Measurements from ENCODE around the gene VAV2. TPM values are rescaled to one million over a fixed set of nuclear protein-coding genes. Genes with fewer than 3 reads are reported as not detected.

Gene VAV2
- polyA plus RNA-seq, 4 donors: 36.1 to 47.8 (median 36.3) TPM

DNA sequence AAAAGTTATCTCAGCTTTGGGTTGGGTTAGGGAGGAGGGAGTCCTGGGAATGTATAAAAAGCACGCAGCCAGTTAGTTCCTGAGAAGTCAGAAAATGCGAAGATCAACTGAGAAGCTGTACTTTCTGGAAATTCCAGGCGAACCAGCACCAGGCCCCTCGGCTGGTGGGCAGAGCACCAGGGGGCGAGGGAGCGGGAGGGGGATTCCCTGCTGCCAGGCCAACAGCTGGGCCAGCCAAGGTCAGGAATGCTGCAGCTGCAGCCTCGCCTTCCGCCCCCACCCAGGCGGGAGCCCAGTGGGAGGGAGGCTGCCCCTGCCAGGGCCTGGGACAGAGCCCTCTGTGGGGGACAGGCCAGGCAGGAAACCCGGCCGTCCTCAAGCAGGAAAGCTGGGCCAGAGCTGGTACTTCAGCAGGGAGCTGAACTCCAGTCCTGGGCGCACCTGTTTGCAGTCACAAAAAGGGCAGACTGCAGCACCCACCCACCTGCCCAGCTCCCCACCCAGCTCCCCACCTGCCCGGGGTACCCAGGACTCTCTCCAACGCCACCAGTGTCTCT, 35.5 kb downstream of the VAV2 start:
- no peak for DNase-seq (ENCODE audit: low read depth in 4 of 4, low spot score in 3 of 4)

DNA sequence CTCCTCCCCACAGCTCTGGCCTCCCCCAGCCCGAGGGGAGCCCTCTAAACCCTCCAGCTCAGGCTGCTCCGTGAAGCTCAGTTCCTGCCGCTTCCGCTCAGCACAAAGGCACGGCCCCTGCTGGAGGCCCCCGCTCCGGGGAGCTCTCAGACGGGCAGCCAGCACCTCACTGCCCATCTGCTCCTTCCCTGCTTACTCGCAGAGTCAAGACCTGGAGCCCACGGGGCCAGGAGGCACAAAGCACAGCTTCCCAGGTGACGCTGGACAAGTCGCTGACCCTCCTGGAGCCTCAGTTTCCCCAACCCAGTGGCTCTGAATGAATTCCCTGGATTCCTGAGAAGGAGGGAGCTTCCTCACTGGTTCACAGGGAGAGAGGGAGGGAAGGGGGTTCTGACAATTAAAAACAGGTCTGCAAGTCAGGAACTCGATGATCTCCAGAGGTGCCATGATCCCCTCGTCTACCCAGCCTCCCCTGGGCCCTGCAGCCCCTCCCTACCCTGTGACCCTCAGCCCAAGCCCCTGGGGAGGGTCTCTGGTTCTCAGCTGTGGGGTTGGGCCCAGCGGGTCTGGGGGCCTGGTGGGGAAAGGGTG, 36.2 kb downstream of the VAV2 start:
- no peak for DNase-seq (ENCODE audit: low read depth in 4 of 4, low spot score in 3 of 4)

DNA sequence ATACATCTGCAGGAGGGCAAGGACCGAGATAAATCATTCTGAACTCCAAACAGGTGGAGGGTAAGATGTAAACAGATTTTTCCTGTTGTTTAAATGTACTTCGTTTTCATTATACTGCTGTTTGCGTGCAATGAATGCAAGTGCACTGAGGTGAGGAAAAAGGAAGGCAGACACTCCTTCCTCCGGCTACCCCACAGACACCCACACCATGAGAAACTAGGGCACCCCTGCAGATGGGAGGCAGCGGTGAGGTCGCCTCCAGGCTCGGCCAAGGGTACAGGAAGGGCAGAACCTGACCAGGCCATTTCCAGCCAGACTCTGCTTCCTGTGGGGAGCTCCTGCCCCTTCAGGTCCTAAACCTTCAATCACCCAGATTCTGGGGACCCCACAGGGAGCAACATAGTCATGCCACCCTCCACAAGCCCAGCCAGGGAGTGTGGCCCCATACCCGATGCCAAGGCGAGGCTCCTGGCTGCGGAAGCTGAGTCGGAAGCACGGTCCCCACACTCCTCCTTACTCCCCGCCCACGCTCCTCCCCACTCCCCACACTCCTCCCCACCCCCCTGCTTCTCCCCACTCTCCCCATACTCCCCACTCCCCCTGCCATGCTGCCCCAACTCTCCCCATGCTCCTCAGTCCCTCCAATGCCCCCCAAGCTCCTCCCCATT, 37.1 kb downstream of the VAV2 start:
- no peak for DNase-seq (ENCODE audit: low read depth in 4 of 4, low spot score in 3 of 4)

DNA sequence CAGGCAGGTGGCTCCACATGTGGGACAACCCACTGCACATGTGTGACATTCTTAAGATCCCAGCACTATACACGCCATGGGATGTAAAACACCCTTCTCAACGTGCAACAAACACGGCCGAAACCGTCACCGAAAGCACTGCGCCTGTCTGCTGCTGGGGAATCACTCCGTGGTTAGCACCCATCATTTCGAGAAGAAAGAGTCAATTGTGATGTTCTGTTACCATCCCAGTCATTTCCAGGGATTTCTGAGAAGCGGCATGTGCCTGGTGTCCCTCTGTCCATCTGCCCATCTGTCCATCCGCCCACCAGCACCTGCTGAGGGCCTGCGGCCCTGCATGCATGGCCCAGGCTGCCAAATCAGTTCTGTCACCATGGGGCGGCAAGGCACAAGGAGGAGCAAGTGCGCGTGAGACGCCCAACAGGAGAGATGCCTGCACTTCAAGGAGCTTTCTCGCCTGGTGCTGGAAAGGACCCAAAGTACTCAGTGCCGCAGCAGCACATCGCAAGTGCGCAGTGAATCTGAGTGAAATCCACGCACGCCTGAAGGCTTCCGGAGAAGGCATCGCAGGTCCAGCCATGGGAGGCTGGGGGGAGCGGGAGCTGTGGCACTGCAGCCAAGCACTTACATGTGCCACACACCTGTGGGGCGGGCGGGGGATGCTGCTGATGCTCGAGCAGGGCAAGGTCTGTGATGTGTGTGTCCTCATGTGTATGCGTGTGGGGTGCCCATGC, 38.0 kb downstream of the VAV2 start:
- no peak for DNase-seq (ENCODE audit: low read depth in 4 of 4, low spot score in 3 of 4)

DNA sequence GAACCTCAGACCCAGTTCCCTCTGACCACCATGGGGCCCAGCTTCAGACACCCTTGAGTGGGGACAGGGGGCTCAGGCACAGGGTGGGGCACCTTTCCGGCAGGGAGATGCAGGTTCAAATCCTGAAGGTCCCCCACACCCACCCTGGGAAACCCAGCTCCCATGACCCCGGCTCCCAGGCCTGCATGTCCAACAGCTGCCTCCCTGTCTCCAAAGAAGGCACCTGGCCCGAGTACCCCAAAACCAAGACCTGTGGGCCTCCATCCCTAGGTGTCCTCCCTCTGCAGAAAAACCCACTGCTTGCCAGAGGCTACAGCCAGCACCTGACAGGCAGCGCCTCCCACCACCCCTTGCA, 38.5 kb downstream of the VAV2 start:
- DNase-seq (ENCODE audit: low read depth in 4 of 4, low spot score in 3 of 4): no peak

DNA sequence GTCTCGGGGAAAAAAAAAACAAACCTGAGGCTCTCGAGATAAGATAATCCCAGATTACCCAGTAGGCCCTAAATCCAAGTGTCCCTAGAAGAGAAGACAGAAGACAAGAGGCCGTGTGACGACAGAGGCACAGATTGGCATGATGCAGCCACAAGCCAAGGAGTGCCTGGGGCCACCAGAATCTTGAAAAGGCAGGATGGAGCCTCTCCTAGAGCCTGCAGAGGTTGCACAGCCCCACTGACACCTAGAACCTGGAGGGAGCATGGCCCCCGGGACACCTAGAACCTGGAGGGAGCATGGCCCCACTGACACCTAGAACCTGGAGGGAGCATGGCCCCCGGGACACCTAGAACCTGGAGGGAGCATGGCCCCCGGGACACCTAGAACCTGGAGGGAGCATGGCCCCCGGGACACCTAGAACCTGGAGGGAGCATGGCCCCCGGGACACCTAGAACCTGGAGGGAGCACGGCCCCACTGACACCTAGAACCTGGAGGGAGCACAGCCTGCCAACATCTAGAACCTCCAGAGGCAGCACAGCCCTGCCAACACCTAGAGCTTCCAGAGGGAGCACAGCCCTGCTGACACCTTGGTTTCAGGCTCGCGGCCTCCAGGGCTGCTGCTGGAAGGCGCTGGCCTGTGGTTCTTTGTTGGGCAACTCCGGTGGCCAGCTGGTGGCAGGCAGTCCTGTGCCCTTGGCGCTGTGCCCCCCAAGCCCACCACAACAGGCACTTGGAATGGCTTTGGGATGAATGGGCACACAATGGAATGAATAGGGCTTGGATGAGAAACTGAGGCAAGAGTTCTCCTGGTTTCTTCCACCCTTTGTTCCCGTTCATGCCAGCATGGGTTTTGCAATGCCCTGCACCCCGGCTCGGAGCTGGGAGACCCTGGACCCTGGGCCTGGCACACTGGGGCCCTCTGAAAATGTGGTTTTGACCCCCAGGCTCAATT, 39.2 kb downstream of the VAV2 start:
- DNase-seq (ENCODE audit: low read depth in 4 of 4, low spot score in 3 of 4): no peak

DNA sequence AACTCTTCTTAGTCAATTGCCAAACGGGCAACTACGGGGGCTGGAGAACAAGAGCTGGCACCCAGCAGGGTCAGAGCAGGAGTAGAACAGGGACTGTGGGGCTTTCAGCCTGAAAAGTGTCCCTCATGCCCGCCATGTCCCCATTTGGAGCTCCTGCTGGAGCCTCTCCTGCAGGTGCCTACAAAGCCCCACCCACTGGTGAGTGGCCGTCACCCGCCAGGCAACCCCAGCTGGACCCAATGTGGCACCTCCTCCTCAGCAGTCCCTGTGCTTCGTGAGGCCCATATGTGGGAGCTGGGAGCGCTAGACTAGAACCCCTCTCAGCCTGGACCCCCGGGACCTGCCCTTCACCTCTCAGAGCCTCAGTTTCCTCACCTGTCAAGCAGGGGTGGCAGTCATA, 40.9 kb downstream of the VAV2 start:
- no peak for DNase-seq (ENCODE audit: low read depth in 4 of 4, low spot score in 3 of 4)

DNA sequence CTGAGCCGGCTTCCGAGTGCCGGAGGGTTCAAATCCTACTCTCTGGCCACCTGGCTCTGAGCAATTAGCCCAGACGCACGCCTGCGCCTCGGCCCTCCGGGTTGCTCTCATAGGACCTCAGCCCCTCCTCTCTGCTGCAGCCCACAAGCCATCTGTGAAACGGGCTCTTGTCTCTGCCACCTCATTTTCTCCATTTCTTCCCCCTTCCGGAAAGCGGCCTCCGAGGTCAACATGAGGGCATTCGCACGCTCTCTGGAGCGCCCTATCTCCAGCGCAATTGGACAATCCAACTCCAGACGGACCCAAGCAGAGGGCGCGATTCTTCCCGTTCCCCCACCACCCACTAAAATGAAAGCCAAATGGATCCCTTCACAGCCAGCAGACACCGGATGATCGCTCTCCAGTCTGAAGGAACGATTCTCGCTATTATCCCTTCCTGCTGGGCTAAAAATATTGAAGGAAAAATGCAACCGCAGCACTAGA, 41.5 kb downstream of the VAV2 start:
- no peak for DNase-seq (ENCODE audit: low read depth in 4 of 4, low spot score in 3 of 4)

DNA sequence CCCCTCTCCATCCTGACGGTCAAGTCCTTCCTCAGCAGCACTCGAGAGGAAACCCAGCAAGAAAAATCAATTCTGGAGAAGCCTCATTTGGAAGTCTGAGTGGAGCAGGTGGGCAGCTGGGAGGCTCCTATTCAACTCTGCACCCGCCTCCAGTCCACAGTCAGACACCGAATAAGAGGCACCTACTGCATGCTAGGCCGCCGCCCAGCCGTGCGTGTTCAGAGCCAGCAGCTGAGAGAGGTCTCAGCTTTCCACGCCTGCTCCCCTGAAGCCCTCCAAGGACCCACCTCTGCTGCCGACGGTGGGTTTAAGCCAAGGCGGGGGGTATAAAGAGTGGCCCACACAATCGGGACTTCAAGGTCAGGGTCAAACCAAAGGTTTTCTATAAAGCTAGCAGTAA, 41.9 kb downstream of the VAV2 start:
- DNase-seq (ENCODE audit: low read depth in 4 of 4, low spot score in 3 of 4): no peak

DNA sequence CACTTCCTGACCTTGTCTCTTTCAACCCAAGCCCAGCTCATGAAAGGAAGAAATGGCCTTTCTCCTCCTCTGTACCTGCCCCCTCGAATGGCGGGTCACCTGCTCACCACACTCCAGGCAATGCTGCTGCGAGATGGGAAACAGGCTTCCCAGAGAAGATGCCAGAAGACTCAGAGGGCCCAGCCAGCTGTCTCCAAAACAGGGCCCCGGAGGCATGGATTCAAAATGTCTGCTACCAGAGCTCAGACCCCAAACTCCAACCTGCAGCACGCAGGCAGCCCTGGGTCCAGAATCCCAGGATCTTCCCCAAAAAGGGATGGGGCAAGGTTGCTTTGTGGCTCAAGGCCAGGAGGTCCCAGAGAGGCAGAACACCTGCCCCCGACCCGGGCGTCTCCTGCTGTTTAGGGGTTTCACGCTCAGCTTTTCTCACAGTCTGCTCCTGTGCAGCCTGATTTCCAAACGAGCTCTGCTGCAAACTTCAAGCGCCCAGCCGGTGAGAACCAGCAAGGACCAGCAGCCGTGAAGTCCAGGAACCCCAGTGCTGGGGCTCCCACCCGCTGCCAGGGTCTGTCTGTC, 42.5 kb downstream of the VAV2 start:
- no peak for DNase-seq (ENCODE audit: low read depth in 4 of 4, low spot score in 3 of 4)

DNA sequence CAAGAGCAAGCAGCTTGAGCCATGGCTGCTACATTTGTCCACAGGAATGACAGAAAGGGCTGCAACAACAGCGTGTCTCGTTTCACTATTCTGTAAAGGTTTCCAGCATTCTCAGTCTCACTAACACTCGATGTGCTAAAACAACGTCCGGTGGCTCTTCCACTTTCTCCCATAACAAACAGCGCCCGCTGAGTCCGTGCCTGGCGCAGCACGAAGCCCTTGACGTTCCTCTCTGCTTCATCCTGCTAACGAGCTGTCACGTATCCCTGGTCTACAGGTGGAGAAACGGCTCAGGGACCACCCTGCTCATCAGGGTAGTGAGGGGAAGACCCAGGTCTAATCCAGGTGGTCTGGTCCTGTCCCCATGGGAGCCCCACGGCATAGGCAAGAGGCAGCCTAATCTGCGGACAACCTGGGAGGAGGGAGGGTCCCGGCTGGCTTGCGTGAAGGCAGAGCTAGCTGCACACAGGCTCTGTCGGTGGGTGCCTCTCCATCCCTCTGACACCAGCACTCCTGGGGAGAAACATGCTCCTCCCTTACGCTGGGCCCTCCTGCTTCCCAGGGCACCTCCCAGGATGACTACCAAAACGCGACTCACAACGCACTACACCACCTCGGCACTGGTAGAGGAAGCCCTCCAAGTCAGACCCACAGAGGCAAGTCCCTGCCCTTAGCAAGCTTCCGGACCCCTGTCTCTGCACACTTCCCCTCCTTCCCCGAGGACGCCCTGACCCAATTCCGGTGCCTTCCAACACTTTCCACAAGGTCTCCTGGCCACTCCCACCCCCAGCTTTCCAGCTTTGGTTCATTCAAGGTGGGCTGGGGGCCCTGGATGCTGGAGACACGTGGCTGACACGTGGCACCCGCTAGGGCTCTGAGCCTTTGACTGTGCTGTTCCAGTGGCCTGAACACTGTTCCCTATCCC, 43.3 kb downstream of the VAV2 start:
- DNase-seq (ENCODE audit: low read depth in 4 of 4, low spot score in 3 of 4): no peak

DNA sequence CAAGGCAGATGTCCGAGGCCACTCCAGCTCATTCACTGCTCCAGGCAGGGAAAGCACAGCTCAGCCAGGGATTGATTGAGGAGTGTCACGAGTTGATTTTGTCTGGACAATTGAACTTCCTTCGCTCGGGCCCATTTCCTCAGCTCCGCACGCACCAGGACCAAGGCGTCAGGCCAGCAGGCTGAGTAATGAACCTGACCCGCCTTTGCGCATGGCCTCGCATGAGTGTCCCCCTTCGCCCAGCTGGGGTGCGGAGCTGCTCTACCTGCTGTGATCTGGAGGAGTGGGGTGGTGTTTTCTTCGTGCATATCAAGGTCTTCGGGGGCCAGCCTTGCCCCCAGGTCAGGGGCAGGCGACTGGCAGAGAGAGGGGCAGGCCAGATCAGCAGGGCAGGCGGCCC, 44.0 kb downstream of the VAV2 start:
- DNase-seq (ENCODE audit: low read depth in 4 of 4, low spot score in 3 of 4): no peak

DNA sequence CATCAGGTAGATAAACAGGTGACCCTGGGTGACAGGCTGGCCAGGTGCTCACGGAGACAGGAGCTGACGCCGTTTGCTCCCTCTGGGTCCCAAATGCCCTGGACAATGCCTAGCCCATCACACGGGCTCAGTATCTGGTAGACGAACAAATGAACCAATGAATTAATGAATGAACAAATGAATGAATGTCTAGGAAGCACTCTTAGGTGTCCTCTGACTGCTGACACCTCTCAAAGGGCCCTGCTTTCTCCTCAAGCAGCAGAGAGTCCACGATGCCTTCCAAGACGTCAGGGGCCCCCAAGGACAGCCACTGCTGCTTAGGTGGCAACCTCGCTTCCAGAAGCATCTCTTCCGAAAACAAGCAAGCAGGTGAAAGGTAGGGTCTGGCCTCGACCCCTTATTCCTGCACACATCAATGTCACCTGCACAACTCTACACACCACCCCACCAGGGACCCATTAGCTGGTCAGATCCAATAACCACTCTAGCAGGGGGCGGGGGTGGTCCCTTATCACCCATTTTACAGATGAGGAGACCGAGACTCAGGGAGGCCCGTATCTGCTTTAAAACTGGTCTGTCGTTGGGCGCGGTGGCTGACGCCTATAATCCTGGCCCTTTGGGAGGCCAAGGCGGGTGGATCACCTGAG, 45.2 kb downstream of the VAV2 start:
- DNase-seq (ENCODE audit: low read depth in 4 of 4, low spot score in 3 of 4): no peak

DNA sequence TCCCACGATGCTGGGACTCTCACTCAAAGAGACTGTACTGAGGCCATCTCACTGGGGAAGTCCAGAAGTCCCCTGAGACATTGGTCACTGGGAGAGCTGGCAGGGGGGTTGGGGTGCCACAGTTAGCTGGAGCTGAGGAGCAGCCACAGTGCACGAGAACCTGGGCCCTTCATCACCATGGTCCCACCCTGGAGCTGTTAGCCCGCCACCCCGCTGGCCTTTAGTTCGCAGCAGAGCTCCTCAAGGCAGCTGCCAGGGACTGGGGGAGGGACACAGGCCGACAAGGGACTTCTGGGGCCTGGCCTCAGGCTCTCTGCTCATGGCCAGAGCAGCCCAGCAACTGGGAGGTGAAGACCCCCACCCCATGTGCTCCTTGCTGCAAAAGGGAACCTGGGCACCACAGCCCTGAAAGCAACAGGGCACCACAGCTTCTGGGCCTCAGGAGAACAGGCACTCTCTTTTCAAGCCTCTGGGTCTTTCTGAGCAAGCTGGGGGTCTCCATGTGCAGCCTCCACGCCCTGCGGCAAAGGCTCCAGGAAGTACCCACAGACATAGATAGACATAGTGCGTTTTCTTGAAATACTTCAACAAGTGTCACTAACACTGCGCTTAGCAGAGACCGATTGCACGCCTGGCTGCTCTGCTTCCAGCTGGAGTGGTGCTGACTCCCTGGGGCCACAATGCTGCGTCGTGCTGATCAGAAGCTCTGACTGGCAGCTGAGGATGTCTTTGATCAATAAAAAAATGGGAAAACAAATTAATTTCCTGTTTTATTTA, 46.0 kb downstream of the VAV2 start:
- no peak for DNase-seq (ENCODE audit: low read depth in 4 of 4, low spot score in 3 of 4)

DNA sequence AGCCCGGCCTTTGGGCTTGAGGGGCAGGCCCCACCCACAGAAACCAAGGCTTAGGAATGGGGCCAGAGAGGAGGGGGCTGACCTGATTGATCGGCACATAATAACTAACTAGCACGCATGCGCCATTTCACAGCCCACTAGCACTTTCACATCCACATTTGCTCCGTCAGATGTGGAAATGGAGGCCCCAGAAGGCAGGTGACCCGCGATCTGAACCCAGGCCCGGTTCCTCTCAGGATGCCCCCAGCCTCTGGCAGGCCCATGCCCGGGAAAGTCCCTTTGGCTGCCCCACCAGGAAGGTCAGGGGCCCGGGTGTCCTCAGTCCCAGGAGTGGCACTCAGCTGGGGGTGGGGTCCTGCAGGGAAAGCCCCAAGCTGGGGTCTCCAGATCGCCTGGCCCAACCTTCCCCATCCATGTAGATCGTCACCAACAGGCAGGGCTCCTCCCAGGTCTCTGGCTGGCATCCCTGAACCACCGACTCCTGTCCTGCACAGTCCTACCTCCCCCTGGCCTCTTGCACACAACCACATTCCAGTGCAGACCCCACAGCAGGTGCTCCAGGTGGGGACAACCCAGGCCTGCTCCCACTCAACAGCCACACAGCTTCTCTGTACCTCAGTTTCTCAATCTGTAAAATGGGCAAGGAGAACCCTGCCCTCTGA, 46.7 kb downstream of the VAV2 start:
- no peak for DNase-seq (ENCODE audit: low read depth in 4 of 4, low spot score in 3 of 4)

DNA sequence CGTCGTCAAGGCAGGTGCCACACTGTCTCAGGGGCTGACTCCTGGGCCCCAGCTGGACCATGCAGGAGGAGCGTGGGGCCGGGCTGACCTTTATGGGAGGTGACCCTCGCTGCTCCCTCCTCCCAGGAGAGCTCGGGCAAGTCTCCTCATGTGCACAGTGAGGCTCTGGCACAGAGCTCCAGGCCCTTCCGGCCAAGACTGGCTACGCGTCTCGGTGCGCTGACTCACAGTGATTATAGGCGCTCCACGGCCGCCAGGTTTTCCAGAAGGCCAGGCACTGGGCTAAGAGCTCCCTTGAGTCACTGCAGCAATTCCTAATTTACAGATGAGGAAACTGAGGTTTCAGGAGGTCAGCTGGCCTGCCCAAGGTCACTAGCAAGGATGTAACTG, 47.4 kb downstream of the VAV2 start:
- DNase-seq (ENCODE audit: low read depth in 4 of 4, low spot score in 3 of 4): no peak
